Esophagus muscularis mucosa (tissue), 4 donors: ENCODE results near the gene PHKA2.

Experiments used
- EP300 ChIP-seq: sonication (generic); formaldehyde crosslinking; IDR thresholded peaks from one replicate; pipeline ENCODE4 v1.6.1; 2017; ENCODE audit warnings: antibody characterized with exemption
- POLR2A ChIP-seq: fragments of 450-650 bp; IDR thresholded peaks from one replicate; pipeline ENCODE4 v1.6.1; 2017; ENCODE audit warnings: antibody characterized with exemption, moderate library complexity, mild to moderate bottlenecking, low read depth
- POLR2AphosphoS5 ChIP-seq, 2 donors: sonication (generic); formaldehyde crosslinking; IDR thresholded peaks; one replicate each; pipeline ENCODE4 v1.6.1; 2017; ENCODE audit warnings: antibody characterized with exemption in 2 of 2
- TF ChIP-seq, protein P1 (sequence below), 3 experiments: fragments of 200-600 bp in 2 of 3; fragments of 450-650 bp in 1 of 3; sonication (generic) in 2 of 3; IDR thresholded peaks; one replicate each; pipeline ENCODE4 v1.5.1; 2017 to 2019; ENCODE audit warnings: antibody characterized with exemption in 3 of 3, mild to moderate bottlenecking in 2 of 3, moderate library complexity in 1 of 3

DNA sequence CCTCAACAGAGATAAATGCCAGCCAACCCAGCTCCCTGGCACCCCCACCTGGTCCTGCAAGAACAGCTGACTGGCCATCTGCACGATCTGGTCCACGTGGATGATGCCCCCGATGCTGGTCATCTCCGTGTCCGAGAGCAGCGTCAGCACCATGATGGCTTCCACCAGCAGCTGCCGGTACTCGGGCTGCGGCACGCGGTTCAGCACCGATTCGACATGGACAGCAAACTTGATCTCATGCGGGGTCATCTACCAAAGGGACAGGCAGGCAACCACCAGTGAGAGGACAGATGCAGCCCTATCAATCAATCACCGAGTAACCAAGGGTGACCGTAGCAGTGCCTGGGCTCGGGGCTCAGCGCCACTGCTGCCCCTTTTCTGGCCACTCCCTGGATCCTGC is 89.8 kb downstream of the PHKA2 start:
- TF ChIP-seq POLR2A, result no peak
- TF ChIP-seq, protein P1, sequence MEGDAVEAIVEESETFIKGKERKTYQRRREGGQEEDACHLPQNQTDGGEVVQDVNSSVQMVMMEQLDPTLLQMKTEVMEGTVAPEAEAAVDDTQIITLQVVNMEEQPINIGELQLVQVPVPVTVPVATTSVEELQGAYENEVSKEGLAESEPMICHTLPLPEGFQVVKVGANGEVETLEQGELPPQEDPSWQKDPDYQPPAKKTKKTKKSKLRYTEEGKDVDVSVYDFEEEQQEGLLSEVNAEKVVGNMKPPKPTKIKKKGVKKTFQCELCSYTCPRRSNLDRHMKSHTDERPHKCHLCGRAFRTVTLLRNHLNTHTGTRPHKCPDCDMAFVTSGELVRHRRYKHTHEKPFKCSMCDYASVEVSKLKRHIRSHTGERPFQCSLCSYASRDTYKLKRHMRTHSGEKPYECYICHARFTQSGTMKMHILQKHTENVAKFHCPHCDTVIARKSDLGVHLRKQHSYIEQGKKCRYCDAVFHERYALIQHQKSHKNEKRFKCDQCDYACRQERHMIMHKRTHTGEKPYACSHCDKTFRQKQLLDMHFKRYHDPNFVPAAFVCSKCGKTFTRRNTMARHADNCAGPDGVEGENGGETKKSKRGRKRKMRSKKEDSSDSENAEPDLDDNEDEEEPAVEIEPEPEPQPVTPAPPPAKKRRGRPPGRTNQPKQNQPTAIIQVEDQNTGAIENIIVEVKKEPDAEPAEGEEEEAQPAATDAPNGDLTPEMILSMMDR (IDR thresholded peaks at IDR 0.05), result no peak
- TF ChIP-seq POLR2AphosphoS5 (IDR thresholded peaks at IDR 0.05), result no peak
- TF ChIP-seq EP300, result no peak
